ENCODE data around the gene TPRX1. TPM values are rescaled to one million over a fixed set of nuclear protein-coding genes. Genes with fewer than 3 reads are reported as not detected.

TPRX1 gene
- total and polyA plus RNA-seq, 2 of the 4 experiments (the other 2 are of a cell fraction) = not detected

DNA sequence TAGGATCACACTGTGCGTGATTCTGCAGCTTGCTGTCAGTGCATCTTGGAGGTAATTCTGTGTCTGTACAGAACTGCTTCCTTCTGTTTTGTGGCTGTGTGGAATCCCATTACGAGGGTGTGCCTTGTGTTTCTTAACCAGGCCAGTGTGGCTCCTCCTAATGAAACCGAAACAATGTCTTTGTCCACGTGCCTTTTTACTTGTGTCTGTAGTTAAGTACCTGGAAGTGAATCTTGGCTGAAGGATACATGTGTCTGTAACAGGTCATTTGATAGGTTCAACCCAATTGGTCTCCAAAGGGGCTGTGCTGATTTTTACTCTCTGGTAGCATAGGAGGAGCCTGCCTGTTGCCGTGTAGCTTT is 45.9 kb downstream of the TPRX1 start:
- Histone ChIP-seq H3K9me3 (ENCODE audit: control insufficient read depth, insufficient read depth, low read length) (no peaks in the 10 kb centered on the region), H3K27me3 (ENCODE audit: control insufficient read depth, insufficient read depth, low read length) (no peaks in the 10 kb centered on the region), H3K9me1 (ENCODE audit: insufficient read depth, low read length) (no peaks in the 10 kb centered on the region), H3K18ac (ENCODE audit: low read depth, low read length) (no peak overlapping the region), H4K91ac (ENCODE audit: insufficient read depth, low read depth, low read length) (no peak overlapping the region), H3K4ac (ENCODE audit: low read depth, low read length) (no peak overlapping the region), H3K36me3 (ENCODE audit: control insufficient read depth, insufficient read depth, low read length) (peaks cover 53% of the 10 kb centered on the region), H2BK120ac (ENCODE audit: low read depth, low read length) (no peak overlapping the region), H2BK5ac (ENCODE audit: low read depth, low read length, poor library complexity, severe bottlenecking) (no peak overlapping the region), H4K20me1 (ENCODE audit: insufficient read depth, low read length) (no peaks in the 10 kb centered on the region), H2BK15ac (ENCODE audit: low read depth, low read length) (no peak overlapping the region), H3K79me1 (ENCODE audit: low read depth in 1 of 2, low read length in 2 of 2) (no peaks in the 10 kb centered on the region; a peak in 1 of 4 replicates), H3K23ac (ENCODE audit: low read depth, low read length) (no peak overlapping the region), H3K14ac (replicated peaks; ENCODE audit: low read depth, low read length) (no peak overlapping the region), H3K4me2 (ENCODE audit: low read depth, low read length) (no peak overlapping the region), H3K4me1 (ENCODE audit: control insufficient read depth, insufficient read depth, low read length) (no peaks in the 10 kb centered on the region), H3K27ac (ENCODE audit: insufficient read depth, low read length) (no peak overlapping the region), H2AK9ac (replicated peaks; ENCODE audit: low read depth, low read length, poor library complexity) (no peak overlapping the region), H4K8ac (ENCODE audit: low read depth in 2 of 2, low read length in 2 of 2) (no peak overlapping the region), H3K9ac (ENCODE audit: low read depth, low read length) (no peak overlapping the region), H3K56ac (ENCODE audit: extremely low read depth, insufficient read depth, low read length) (no peak overlapping the region), H2AFZ (replicated peaks; ENCODE audit: low read length, poor library complexity) (no peak overlapping the region), H2AK5ac (ENCODE audit: low read depth, low read length) (no peak overlapping the region), H4K5ac (ENCODE audit: low read depth, low read length) (no peak overlapping the region), H2BK20ac (ENCODE audit: low read depth, low read length) (no peak overlapping the region), H3K4me3 (ENCODE audit: insufficient read depth, low read depth, low read length) (no peak overlapping the region)
- CTCF ChIA-PET = no interaction called here
- in situ Hi-C loops (cut with MboI; ENCODE audit: low sequenced_read_pairs) = no loop called here
- TF ChIP-seq RFX5 (IDR thresholded peaks at IDR 0.05; ENCODE audit: low read depth, low read length) = no peak
- TF ChIP-seq RCOR1 (IDR thresholded peaks at IDR 0.05; ENCODE audit: insufficient replicate concordance, low read length) = no peak
- TF ChIP-seq RAD21 (IDR thresholded peaks at IDR 0.05; ENCODE audit: low read length) = no peak
- no peak for TF ChIP-seq CEBPB (IDR thresholded peaks at IDR 0.05; ENCODE audit: low read depth, low read length)
- no peak for TF ChIP-seq POLR2A (IDR thresholded peaks at IDR 0.05; ENCODE audit: low read depth, low read length)
- TF ChIP-seq, protein P1, sequence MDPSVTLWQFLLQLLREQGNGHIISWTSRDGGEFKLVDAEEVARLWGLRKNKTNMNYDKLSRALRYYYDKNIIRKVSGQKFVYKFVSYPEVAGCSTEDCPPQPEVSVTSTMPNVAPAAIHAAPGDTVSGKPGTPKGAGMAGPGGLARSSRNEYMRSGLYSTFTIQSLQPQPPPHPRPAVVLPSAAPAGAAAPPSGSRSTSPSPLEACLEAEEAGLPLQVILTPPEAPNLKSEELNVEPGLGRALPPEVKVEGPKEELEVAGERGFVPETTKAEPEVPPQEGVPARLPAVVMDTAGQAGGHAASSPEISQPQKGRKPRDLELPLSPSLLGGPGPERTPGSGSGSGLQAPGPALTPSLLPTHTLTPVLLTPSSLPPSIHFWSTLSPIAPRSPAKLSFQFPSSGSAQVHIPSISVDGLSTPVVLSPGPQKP (IDR thresholded peaks at IDR 0.05; ENCODE audit: borderline replicate concordance, low read depth, low read length) = no peak
- TF ChIP-seq NFE2L2 (IDR thresholded peaks at IDR 0.05; ENCODE audit: low read depth, low read length) = no peak
- TF ChIP-seq MAFK (IDR thresholded peaks at IDR 0.05; ENCODE audit: low read depth, low read length) = no peak
- TF ChIP-seq BHLHE40 (IDR thresholded peaks at IDR 0.05; ENCODE audit: low read depth, low read length) = no peak
- no peak for TF ChIP-seq SMC3 (IDR thresholded peaks at IDR 0.05; ENCODE audit: low read depth, low read length)
- no peak for TF ChIP-seq MAZ (IDR thresholded peaks at IDR 0.05; ENCODE audit: borderline replicate concordance, low read depth, low read length)
- TF ChIP-seq, protein P2, sequence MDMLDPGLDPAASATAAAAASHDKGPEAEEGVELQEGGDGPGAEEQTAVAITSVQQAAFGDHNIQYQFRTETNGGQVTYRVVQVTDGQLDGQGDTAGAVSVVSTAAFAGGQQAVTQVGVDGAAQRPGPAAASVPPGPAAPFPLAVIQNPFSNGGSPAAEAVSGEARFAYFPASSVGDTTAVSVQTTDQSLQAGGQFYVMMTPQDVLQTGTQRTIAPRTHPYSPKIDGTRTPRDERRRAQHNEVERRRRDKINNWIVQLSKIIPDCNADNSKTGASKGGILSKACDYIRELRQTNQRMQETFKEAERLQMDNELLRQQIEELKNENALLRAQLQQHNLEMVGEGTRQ (IDR thresholded peaks at IDR 0.05; ENCODE audit: low read depth, low read length) = no peak
- TF ChIP-seq FOS (IDR thresholded peaks at IDR 0.05; ENCODE audit: low read depth, low read length) = no peak
- TF ChIP-seq CHD1 (IDR thresholded peaks at IDR 0.05; ENCODE audit: low read depth, low read length) = no peak
- TF ChIP-seq, protein P3, sequence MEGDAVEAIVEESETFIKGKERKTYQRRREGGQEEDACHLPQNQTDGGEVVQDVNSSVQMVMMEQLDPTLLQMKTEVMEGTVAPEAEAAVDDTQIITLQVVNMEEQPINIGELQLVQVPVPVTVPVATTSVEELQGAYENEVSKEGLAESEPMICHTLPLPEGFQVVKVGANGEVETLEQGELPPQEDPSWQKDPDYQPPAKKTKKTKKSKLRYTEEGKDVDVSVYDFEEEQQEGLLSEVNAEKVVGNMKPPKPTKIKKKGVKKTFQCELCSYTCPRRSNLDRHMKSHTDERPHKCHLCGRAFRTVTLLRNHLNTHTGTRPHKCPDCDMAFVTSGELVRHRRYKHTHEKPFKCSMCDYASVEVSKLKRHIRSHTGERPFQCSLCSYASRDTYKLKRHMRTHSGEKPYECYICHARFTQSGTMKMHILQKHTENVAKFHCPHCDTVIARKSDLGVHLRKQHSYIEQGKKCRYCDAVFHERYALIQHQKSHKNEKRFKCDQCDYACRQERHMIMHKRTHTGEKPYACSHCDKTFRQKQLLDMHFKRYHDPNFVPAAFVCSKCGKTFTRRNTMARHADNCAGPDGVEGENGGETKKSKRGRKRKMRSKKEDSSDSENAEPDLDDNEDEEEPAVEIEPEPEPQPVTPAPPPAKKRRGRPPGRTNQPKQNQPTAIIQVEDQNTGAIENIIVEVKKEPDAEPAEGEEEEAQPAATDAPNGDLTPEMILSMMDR (conservative IDR thresholded peaks at IDR 0.05; ENCODE audit: low read depth, low read length) = no peak
- dilution Hi-C loops (cut with HindIII; ENCODE audit: low sequenced_read_pairs, unreplicated experiment) = no loop called here
- intact Hi-C loops (cut with micrococcal nuclease) = no loop called here
- DNase-seq (no peak), ATAC-seq (ENCODE audit: low read depth) (no peak)
- POLR2A ChIA-PET (ENCODE audit: unreplicated experiment) = no interaction called here
- WGBS, 2 experiments (ENCODE audit: extremely low coverage in 2 of 2, insufficient read length in 1 of 2) = 89% methylated on average over 3 of the region's 5 CpGs; no CpG with 5 or more reads in 1 of the 2 experiments
- no TSS peak for BruUV-seq (replicated peaks)

Measured in IMR-90 (cell line).